ENCODE measurements around the gene SH3PXD2A.
"Not testable (repeated sequence)": the region's sequence is repeated elsewhere in the genome, so short reads cannot be mapped to it uniquely, and the experiment has no call there.

SH3PXD2A gene

GRCh38 chr10:103745341-103746247 is 109.8 kb downstream of the SH3PXD2A start:
- no peak for DNase-seq (ENCODE audit: low read depth)

GRCh38 chr10:103742824-103743223 is 112.6 kb downstream of the SH3PXD2A start:
- DNase-seq (ENCODE audit: low read depth), result no peak

- no peak for DNase-seq (ENCODE audit: low read depth)
Observed at GRCh38 chr10:103740611-103741010, 114.8 kb downstream of the SH3PXD2A start.

GRCh38 chr10:103739039-103739764 is 116.2 kb downstream of the SH3PXD2A start:
- no peak for DNase-seq (ENCODE audit: low read depth)

- DNase-seq (ENCODE audit: low read depth), result no peak
Observed at GRCh38 chr10:103737735-103738367, 117.5 kb downstream of the SH3PXD2A start.

- no peak for DNase-seq (ENCODE audit: low read depth)
Observed at GRCh38 chr10:103736763-103737162, 118.6 kb downstream of the SH3PXD2A start.

GRCh38 chr10:103736044-103736443 is 119.3 kb downstream of the SH3PXD2A start:
- no peak for DNase-seq (ENCODE audit: low read depth)

- DNase-seq (ENCODE audit: low read depth), result no peak
Observed at GRCh38 chr10:103734731-103735130, 120.6 kb downstream of the SH3PXD2A start.

- DNase-seq (ENCODE audit: low read depth), result no peak
Observed at GRCh38 chr10:103733045-103733419, 122.3 kb downstream of the SH3PXD2A start.

- no peak for DNase-seq (ENCODE audit: low read depth)
Observed at GRCh38 chr10:103732339-103733044, 122.9 kb downstream of the SH3PXD2A start.

GRCh38 chr10:103731609-103732270 is 123.6 kb downstream of the SH3PXD2A start:
- DNase-seq (ENCODE audit: low read depth), result no peak

GRCh38 chr10:103731026-103731425 is 124.3 kb downstream of the SH3PXD2A start:
- DNase-seq (ENCODE audit: low read depth), result not testable (repeated sequence)

GRCh38 chr10:103729851-103730250 is 125.5 kb downstream of the SH3PXD2A start:
- no peak for DNase-seq (ENCODE audit: low read depth)

GRCh38 chr10:103727991-103728689 is 127.2 kb downstream of the SH3PXD2A start:
- no peak for DNase-seq (ENCODE audit: low read depth)

GRCh38 chr10:103727546-103727963 is 127.8 kb downstream of the SH3PXD2A start:
- DNase-seq (ENCODE audit: low read depth), result no peak

- no peak for DNase-seq (ENCODE audit: low read depth)
Observed at GRCh38 chr10:103726637-103727036, 128.7 kb downstream of the SH3PXD2A start.

- no peak for DNase-seq (ENCODE audit: low read depth)
Observed at GRCh38 chr10:103725242-103725641, 130.1 kb downstream of the SH3PXD2A start.

GRCh38 chr10:103724771-103725170 is 130.6 kb downstream of the SH3PXD2A start:
- no peak for DNase-seq (ENCODE audit: low read depth)

GRCh38 chr10:103724074-103724473 is 131.3 kb downstream of the SH3PXD2A start:
- DNase-seq (ENCODE audit: low read depth), result no peak

- DNase-seq (ENCODE audit: low read depth), result no peak
Observed at GRCh38 chr10:103723557-103723956, 131.8 kb downstream of the SH3PXD2A start.

- no peak for DNase-seq (ENCODE audit: low read depth)
Observed at GRCh38 chr10:103722632-103723031, 132.7 kb downstream of the SH3PXD2A start.
